ENCODE data around the gene MALSU1. TPM values are rescaled to one million over a fixed set of nuclear protein-coding genes. Genes with fewer than 3 reads are reported as not detected.

MALSU1 gene
- total RNA-seq, 4 donors from 2014 or later: 41.4 to 107 (median 55.8) TPM

GRCh38 chr7:23292623-23293022, 6.5 kb upstream of the MALSU1 start:
- TF ChIP-seq EP300 (IDR thresholded peaks at IDR 0.05): no peak
- TF ChIP-seq POLR2A (IDR thresholded peaks at IDR 0.05): no peak
- TF ChIP-seq, protein P1, sequence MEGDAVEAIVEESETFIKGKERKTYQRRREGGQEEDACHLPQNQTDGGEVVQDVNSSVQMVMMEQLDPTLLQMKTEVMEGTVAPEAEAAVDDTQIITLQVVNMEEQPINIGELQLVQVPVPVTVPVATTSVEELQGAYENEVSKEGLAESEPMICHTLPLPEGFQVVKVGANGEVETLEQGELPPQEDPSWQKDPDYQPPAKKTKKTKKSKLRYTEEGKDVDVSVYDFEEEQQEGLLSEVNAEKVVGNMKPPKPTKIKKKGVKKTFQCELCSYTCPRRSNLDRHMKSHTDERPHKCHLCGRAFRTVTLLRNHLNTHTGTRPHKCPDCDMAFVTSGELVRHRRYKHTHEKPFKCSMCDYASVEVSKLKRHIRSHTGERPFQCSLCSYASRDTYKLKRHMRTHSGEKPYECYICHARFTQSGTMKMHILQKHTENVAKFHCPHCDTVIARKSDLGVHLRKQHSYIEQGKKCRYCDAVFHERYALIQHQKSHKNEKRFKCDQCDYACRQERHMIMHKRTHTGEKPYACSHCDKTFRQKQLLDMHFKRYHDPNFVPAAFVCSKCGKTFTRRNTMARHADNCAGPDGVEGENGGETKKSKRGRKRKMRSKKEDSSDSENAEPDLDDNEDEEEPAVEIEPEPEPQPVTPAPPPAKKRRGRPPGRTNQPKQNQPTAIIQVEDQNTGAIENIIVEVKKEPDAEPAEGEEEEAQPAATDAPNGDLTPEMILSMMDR (IDR thresholded peaks at IDR 0.05): no peak
- Histone ChIP-seq H3K27me3 (no peaks in the 10 kb centered on the region), H3K9me3 (no peaks in the 10 kb centered on the region), H3K4me3 (no peak overlapping the region), H3K36me3 (no peaks in the 10 kb centered on the region), H3K27ac (no peak overlapping the region), H3K4me1 (peaks cover 0 to 3% (median 0%) of the 10 kb centered on the region in 4 donors)
- no peak for DNase-seq (ENCODE audit: low spot score in 2 of 2)
- 92 to 97% methylated on average over 4 of the region's 4 CpGs for WGBS, 2 donors

- no peak for DNase-seq (ENCODE audit: low spot score in 2 of 2)
Measured at GRCh38 chr7:23293500-23294073, 5.6 kb upstream of the MALSU1 start.

DNA sequence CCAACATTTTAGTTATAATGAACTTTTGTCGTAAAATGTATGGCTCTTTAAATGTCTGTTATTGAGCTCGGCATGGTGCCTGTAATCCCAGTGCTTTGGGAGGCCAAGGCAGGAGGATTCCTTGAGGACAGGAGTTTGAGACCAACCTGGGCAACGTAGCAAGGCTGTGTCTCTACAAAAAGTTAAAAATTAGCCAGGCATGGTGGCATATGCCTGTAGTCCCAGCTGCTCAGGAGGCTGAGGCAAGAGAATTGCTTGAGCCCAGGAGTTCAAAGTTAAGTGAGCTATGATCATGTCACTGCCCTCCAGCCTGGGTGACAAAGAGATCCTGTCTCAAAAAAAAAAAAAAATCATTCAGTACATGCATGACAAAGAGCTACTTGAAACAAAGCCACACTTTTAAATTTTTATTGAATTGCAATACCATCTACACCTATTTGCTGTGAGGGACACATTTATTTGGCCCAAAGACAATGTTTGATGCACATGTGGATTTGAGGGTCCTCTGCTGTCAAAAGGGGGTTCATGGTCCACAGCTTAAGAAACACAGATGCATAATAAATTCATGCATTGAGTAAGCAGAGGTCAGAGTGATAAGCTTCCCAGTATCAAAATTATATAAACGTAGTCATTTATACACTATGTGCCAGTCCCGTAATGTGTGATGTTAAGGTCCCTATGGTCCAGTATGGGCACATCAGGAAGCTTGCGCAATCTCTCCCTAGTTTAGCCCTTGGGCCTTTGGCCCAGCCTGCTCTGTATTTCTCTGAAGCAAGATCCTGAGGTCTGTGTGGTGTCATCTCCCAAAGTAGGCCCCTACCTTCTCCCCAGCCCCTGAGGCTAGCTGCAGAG, 4.4 kb upstream of the MALSU1 start:
- TF ChIP-seq POLR2A (IDR thresholded peaks at IDR 0.05) (no peak), EP300 (IDR thresholded peaks at IDR 0.05) (no peak)
- TF ChIP-seq, protein P1 (IDR thresholded peaks at IDR 0.05): no peak
- DNase-seq (ENCODE audit: low spot score in 2 of 2): no peak
- no peaks in the 10 kb centered on the region for H3K27me3 ChIP-seq
- H3K4me3 ChIP-seq: no peak overlapping the region
- H3K36me3 ChIP-seq: no peaks in the 10 kb centered on the region
- H3K27ac ChIP-seq: no peak overlapping the region
- H3K4me1 ChIP-seq: peaks cover 0 to 16% (median under 1%) of the 10 kb centered on the region in 4 donors
- H3K9me3 ChIP-seq: no peaks in the 10 kb centered on the region
- WGBS, 2 donors: 75 to 76% methylated on average over 6 of the region's 6 CpGs

More at GRCh38 chr7:23293500-23294073, 5.6 kb upstream of the MALSU1 start:
- 71 to 75% methylated on average over 12 of the region's 12 CpGs for WGBS, 2 donors
- no peak overlapping the region for H3K4me3 ChIP-seq
- H3K27ac ChIP-seq: no peak overlapping the region
- H3K36me3 ChIP-seq: no peaks in the 10 kb centered on the region
- H3K4me1 ChIP-seq: peaks cover 0 to 12% (median 0%) of the 10 kb centered on the region in 4 donors
- no peaks in the 10 kb centered on the region for H3K9me3 ChIP-seq
- H3K27me3 ChIP-seq: no peaks in the 10 kb centered on the region
- TF ChIP-seq, protein P1 (IDR thresholded peaks at IDR 0.05): no peak

GRCh38 chr7:23295401-23295697, 3.8 kb upstream of the MALSU1 start:
- no peak for DNase-seq (ENCODE audit: low spot score in 2 of 2)
- H3K36me3 ChIP-seq: no peaks in the 10 kb centered on the region
- no peak overlapping the region for H3K4me3 ChIP-seq
- no peaks in the 10 kb centered on the region for H3K9me3 ChIP-seq
- TF ChIP-seq POLR2A (IDR thresholded peaks at IDR 0.05) (no peak), EP300 (IDR thresholded peaks at IDR 0.05) (no peak)
- TF ChIP-seq, protein P1 (IDR thresholded peaks at IDR 0.05): no peak
- peaks cover 0 to 21% (median 6%) of the 10 kb centered on the region in 4 donors for H3K4me1 ChIP-seq
- H3K27ac ChIP-seq: no peak overlapping the region
- H3K27me3 ChIP-seq: no peaks in the 10 kb centered on the region

DNA sequence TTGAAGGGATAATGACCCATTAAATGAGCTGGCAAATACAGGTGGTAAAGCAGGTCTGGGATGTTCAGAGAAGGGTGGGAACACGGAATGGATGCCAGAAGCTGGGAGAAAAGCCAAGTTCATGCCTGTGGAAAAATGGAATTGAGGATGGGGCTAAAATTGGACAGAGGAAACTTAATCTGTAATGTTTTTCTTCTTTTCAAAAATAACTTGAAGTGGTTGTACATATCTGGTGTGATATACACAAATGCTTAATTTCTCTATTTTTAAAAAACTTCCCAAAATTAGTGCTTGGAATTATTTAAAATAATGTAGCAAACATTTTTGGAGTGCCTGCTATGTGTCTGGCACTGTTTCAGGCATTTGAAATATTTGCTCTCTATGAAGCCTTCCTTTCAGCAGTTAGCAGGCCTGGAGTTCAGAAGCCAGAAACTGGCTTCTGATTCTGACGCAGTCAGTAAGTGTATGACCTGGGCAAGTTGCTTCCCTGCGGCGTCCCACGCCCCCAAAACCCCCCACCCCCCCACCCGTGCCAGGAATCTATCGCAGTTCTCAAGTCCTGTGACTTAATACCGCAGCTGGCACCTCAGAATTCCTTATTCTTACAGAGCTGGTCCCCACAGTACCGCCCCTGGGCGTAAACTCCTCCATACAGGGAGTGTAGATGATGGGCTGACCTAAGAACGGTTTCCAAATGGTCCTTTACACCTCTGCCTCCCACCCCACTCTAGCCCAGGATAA, 828 bp upstream of the MALSU1 start:
- no peaks in the 10 kb centered on the region for H3K9me3 ChIP-seq
- peak overlapping the region; percentile 86 to 92 (median 92) for H3K27ac ChIP-seq
- peaks cover 0 to 20% (median 0%) of the 10 kb centered on the region in 3 donors for H3K36me3 ChIP-seq
- H3K27me3 ChIP-seq: no peaks in the 10 kb centered on the region
- peaks cover 0 to 50% (median 14%) of the 10 kb centered on the region in 4 donors for H3K4me1 ChIP-seq
- TF ChIP-seq POLR2A (IDR thresholded peaks at IDR 0.05): no peak
- peak overlapping the region; percentile 72 to 100 (median 80) for H3K4me3 ChIP-seq
- no peak for DNase-seq (ENCODE audit: low spot score in 2 of 2)
- 33 to 41% methylated on average over 10 to 11 of the region's 11 CpGs for WGBS, 2 donors
